ENCODE measurements around the gene IL17RA.
"Not testable (repeated sequence)": the region's sequence is repeated elsewhere in the genome, so short reads cannot be mapped to it uniquely, and the experiment has no call there.

IL17RA gene

DNA sequence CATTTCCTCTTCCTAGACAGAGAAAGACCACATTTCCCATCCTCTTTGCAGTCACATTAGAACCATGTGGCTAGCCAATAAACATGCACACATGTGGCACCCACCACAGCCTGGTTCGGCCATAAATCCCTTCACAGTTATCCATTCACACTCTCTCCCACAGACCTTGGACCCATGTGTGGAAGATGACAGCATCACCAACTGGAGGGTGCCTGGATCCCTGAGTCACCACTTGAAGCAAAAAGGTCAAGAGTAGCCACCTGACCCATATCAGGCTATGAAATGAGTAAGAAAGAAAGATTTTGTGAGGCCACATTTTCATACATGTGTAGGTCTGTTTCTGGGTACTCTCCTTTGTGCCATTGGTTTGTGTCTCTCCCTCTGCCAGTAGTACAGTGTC lies 45.4 kb downstream of the IL17RA start:
- no peak for DNase-seq

DNA sequence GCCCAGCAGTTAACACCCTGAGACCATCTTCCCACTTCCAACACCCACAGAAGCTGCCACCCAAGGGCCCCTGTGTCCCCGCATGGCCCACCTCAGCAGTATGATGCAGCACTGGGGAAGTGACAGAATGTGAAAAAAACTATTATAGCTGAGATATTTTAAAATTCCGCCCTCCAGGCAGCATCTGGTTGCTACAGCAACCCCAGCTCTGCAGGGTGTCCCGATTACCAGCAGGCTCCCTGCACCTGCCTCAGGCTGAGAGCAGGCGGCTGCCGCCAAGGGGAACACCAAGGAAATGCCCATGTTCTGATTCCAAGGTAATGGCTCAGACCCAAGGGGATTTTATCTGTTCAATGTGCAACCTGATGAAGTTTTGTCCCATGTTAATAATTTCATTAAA lies 46.9 kb downstream of the IL17RA start:
- no peak for DNase-seq

DNA sequence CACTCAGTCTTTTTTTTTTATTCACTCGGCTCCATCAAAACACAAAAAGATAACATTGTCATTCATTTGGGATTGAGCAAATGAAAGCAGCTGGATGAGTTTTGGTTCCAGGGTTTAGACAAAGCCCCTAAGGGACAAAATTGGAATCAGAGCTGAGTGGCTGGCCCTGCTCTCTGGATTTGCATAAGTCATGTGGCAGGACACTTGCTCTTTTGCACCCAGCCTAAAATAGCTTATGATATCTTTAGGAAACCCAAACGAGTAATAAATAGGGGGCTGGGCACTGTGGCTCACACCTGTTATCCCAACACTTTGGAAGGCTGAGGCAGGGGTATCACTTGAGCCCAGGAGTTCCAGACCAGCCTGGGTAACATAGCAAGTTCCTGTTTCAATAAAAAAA lies 47.3 kb downstream of the IL17RA start:
- no peak for DNase-seq

DNA sequence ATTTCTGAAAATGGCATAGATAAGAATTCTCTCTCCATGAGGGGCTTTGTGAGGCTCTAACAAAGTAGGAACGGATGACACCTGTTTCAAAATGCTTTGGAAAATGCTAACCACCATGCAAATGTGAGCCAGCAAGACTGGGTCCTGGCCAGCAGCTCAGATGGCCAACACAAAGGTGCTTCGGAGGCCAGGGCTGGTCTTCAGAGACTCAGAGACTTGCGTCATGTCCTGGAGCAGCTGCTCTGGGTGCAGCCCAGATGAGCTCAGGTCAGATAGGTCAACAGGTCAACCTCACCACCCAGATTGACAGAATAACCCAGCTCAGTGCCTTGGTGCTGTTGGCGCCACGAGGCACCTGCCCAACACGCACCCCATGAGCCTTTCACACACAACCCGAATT lies 48.3 kb downstream of the IL17RA start:
- DNase-seq = no peak

DNA sequence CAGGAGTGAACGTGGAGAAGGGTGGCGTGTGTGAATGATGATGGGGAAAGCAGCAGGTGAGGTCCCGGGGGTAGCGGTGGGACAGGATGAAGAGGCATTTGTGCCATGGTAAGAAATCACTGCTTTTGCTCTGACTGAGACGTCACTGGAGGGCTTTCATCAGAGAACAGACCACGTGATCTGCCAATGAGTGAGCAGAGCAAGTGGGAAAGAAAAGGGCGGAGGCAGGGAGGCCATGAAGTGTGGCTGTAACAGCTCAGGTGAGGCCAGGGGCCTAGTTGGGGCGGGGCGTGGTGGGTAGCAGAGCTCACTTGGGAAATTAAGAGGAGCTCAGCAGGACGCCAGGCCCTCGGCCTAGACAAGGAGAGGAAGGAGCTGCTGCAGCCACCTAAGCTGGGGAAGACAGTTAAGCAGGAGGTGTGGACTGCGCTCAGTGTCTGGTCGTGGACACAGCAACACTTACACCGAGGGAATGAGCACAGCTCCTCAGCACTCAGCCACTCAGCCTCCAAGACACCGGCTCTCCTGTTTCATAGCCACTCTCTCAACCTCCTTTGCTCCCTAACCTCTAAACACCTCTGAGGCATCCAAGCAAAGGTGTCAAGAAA lies 50.5 kb downstream of the IL17RA start:
- DNase-seq = no peak

DNA sequence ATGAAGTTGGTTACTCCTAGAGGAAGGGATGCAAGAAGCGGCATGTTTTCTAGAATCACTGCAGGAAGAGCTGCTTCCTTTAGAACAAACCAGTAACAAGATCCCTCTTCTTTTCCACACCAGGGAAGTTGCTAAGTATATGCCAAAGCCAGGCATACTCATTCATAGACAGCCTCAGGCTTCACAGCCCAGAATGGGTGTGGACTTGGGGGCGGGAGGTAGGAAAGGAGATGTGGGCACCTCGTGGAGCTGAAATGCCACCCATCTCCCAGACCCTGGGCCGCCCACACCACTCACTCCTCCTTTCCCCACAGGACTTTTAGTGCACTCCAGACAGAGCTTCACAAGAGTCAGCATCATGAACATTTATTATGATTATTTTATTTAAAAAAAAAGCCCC lies 52.4 kb downstream of the IL17RA start:
- no peak for DNase-seq

DNA sequence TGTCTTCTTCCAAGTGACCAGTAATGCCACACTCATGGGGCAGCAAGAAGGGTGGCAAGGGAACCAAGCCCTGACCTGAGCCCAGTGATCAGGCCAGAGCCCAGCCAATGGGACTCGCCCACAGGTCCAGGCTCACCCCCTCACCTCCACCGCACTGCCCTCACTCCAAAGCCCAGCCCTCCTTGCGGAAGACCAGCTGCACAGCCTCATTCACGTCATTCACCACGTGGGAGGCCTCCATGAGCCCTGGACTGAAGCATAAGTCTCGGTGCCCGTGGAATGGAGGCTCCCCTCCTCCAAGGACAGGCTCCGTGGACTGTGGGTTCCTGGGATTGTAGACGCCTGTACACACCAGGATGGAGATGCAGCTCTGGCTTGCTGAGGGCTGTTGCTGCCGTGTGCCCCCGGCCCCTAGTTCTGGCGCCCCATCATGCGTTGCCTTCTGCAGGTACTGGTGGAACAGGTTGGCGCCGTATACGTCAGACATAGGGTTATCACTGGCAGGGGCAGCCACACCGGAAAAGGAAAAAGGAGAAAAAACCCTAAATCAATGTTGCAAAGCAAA lies 53.1 kb downstream of the IL17RA start:
- no peak for DNase-seq

DNA sequence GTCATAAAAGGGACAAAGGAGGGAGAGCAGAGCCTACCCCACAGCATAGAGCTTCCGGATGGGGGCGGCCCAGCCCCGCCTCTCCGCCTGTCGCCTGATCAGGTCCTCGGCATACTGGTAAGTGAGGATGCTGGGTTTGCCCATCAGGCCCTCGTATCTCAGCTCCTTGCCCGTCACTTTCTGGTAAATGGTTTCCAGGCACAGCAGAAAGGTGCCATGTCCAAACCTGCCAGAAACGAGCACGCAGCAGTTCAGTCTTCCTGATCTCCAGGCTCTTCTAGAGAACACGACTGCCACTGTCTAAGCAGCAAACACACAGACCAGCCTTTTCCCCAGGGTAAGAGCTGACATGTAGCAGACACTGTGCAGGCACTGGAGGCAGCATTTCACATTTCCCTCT lies 53.7 kb downstream of the IL17RA start:
- DNase-seq = no peak

DNA sequence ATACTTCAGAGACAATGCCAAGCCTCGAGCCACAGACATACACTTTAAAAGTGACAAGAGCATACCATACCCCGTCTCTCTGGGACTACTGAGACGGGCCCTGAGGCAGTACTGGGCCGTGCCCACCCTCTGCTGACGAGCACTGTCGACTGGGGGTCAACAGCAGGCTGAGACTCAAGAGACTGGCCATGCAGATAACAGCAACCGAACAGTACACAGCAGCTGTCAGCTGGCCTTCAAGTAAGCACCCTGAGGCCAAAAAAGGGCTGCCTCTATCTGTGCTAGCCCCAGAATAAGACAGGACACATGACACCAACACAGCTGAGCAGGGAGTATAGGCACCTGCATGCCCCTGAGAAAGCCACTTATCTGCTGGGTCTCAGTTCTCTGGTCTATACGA lies 55.2 kb downstream of the IL17RA start:
- no peak for DNase-seq

DNA sequence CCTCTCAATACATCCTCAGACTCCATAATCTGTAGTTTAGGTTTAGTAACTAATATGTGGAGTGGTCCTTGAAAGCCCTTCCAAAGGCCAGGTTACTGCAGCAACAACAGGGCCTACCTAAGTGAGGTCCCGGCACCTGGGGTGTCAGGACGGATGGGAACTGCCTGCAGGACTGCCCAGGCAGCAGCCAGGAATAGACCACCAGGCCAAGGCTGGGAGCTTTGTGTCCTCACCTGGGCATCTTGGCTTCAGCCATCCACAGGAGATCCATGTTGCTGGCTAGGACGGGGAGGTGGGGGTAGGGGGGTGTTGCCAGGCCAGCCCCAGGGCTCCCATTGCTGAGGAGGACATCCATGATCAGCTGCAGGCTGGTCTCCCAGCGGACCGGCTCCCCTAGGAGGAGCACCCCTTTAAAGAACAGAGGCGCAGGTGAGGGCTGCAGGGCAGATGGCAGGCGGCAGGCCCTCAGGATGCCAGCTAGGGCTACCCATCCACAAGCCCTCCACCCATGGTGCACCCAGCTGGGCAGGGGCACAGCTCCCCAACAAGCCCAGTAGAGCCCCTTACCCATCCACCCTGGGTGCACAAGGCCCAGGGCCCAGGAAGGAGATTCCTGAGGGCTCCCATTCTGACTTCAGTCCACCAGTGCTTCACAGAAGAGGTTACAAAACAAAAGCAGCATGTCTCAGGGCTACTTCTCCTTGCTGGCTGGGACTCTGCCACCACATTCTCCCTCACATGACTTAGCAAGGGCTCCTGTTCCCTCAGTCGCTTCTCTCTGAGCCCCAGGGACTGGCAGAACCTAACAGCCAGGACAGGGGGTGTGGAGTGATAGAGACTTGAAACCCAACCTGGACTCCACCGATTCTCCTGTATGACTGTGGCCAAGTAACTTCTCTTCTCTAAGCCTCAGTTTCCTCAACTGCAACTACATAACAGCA lies 56.3 kb downstream of the IL17RA start:
- no peak for DNase-seq

DNA sequence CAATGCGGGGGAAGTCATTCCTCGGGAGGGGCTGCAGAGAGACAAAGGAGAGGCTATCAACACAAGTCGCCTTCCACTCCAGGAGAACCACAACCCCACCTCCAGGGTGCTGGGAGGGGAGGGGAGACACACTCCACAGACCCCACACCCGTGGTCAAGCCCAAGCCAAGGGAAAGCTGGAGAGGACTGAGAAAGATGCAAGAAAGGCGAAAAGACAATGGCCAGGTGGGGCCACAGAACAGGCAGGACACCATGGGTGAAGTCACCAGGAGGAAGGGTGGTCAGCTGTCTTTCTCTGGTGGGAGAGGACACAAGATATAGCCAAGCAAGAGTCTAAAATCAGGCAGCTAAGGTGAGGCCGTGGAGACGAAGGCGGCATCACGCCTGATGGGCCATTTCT lies 58.3 kb downstream of the IL17RA start:
- DNase-seq = no peak

DNA sequence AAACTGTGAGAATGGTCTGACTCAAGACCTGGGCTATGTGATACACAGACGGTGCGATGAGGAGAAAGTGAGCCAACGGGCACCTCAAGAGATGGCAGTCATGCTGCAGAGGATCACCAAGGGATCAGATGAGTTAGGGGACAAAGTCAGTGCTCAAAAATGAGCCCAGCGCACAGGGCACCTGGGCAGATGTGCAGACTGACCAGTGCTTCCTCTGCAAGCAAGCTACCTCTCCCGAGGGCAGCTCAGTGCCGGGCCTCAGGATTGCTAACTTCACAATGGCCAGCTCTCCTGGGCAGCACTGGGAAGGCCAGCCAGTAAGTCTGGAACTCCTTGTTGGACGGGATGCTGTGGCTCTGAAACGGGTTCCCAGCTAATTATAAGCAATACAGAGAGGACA lies 59.0 kb downstream of the IL17RA start:
- DNase-seq = no peak

DNA sequence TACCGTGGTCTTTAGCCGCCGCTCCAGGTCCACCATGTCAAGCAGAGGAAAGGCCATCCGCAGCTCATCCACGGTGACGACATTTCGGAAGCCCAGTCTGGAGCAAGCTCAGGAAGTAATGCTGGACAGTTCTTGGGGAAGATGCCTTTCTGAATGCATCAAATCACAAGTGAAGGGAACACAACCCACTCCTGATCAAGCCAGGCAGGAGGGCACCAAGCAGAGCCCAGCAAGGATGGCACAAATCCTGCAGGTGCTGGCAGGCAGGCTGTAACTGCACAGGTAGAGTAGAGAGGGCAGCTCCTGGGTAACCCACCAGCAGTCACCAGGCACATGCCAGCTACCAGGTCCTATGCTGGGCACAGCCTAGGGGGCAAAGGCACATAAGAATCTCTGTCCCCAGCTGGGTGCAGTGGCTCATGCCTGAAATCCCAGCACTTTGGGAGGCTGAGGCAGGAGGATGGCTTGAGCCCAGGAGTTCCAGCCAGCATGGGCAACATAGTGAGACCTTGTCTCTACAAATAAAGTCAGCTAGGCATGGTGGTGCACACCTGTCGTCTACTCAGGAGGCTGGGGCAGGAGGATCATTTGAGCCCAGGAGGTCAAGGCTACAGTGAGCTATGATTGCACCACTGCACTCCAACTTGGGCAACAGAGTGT lies 60.4 kb downstream of the IL17RA start:
- DNase-seq = no peak

DNA sequence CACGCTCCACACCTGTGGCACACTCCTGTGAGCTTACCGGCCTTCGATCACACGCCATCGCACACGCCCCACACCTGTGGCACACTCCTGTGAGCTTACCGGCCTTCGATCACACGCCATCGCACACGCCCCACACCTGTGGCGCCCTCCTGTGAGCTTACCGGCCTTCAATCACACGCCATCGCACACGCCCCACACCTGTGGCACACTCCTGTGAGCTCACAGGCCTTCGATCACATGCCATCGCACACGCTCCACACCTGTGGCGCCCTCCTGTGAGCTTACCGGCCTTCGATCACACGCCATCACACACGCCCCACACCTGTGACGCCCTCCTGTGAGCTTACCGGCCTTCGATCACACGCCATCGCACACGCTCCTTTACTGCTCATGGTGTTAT lies 62.7 kb downstream of the IL17RA start:
- DNase-seq = not testable (repeated sequence)

DNA sequence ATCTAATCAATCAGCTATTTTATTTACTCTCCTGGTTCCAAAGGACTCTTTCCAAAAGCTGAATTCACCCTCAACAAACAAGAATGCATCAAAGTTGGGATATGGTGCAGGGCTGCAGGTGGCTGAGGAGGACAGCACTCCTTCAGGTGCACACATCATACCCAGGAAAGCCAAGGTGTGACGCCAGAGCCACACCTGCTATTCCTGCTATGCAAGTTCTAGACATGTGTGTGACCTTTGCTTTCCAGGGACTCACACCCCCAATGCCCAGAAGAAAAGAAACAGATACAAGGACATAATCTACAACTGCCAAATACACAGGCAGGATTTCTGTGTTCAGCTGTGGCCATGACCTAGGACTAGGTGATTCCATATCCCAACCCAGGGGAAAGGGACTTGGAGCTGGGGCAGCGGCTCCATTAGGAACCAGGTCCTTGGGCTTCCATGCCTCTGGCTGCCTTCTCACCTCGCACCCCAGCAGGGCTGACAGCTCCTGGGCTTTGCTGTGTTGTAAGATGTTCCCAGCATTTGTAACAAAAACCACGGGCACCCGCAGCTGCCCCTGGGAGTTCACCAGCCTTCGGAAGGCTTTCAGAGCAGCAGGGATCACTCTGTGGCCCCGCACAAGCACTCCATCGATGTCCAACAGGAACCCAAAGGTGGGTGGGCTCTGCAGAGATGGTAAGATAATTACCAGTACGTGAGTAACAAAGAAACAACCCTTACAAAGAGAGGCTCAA lies 64.4 kb downstream of the IL17RA start:
- DNase-seq = no peak

DNA sequence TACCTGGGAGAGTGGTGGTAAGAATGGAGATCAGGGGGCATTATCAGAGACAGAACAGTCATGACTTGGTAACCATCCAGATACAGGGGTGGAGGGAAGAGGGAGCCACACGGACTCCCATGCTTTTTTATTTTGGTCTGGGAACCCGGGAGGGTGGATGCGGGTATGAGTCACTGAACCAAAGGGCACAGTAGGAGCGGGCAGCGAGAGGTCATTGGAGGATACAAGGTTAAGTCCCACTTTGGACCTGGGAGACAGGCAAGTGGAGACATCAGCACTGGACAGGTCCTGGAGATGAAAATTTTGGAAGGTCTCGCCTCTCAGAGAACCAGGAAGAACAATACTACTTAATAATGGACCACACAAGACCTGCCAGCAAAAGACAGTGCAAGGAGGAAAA lies 67.5 kb downstream of the IL17RA start:
- no peak for DNase-seq

DNA sequence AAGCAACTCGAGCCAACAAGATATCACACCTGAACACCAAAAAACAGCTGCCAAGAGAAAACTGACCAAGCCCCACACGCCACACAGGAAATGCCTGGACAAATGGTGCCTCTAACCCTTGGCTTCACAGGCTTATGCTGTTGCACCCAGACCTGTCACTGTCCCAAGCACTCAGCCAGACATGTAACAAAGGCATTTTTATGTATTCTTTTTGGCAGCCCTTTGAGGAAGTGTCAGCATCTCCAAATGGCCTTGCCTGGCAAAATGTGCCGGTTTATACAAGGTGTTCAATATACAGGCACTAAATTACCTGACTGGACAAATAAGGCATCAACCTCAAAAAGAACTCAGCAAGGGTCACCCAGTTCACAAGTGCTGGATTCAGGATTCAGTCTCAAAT lies 68.2 kb downstream of the IL17RA start:
- DNase-seq = no peak

DNA sequence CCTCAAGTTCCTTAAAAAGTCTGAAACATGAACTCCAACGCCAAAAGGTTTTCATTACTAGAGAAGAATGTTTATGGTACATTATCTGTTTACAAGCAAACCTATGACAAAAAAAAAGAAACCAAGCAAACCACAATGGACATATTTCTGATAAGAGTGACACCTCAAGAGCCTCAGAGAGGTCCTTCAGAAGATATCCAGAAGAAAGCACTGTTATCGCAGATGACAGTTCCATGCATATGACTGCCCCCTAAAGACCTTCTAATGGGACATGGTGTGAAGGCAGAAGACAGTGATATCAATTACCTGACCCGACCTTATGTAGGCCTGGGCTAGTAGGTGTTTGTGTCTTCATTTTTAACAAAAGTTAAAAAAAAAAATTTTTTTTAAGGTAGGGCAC lies 71.1 kb downstream of the IL17RA start:
- no peak for DNase-seq

DNA sequence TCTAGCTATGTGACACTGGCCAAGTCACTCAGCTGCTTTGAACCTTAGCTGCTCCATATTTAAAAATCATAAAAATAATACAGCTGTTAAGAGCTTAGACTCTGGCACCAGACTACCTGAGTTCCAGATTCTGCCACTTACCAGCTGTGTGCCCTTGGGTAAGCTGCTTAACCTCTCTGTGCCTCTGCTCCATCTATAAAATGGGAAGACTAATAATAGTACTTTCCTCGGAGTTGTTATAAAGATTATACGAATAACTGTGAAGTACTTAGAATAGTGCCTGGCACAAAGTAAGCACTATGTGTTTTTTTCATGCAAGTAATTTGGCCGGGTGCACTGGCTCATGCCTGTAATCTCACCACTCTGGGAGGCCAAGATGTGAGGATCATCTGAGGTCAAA lies 72.9 kb downstream of the IL17RA start:
- DNase-seq = no peak

DNA sequence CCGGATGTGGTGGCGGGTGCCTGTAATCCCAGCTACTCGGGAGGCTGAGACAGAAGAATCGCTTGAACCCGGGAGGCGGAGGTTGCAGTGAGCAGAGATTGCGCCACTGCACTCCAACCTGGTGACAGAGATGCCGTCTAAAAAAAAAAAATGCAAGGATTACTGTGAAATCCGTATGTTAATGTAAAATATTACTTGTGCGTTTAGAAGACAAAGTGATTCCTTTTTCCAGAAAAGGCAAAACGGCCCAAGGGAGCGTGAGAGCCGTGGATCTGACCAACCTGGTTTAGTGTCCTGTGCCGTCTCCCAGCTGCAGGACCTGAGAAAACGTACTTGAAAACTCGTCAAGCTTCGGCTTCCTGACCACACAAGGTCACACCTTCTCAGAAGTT lies 73.4 kb downstream of the IL17RA start:
- DNase-seq = no peak

DNA sequence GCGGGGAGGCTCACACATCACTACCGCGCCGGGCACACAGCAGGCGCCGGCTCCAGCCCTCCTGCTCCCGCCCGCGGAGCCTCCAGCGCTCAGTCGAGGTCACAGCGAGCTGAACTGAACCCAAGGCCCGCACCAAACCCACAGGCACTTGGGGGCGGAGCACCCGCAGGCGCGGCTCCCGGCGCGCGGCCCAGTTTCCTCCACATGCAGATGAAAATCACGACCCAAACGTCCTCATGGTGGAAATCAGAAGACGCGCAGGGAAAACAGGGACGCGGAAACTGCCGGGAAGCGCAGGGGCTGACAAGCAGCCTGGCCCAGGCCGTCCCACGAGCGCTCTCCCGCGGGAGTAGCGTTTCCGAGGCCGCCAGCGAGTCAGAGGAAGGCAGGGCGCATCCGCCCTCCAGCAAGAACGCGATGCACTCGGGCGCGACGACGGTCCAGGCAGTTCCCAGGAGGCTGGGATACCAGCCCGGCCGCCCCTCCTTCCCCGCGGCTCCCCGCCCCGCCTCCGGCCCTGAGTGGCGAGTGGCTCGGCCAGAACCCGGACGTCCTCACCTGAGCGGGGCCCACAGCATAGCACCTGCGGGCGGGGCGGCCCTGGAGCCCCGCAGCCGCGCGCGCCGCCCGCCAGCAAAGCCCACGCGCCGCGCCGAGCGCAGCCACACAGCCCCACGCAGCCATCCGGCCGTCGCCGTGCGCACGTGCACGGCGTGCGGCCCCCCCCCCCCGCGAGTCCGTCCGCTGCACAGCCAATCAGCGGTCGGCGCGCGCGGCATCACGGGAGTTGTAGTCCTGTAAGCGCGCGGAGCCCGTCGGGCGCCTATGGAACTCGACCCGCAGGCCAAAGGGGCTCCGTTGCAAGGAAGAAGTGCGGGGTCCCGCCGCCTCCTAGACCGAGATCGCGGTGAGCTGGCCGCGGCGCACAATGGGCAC lies 74.0 kb downstream of the IL17RA start, which contains the start of gene HDHD5:
HDHD5 (minus strand) TSS at position 710 of the 936 bp plus-strand sequence; CDS start at position 684, 26 bp downstream.
- DNase-seq = peak; percentile 90

DNA sequence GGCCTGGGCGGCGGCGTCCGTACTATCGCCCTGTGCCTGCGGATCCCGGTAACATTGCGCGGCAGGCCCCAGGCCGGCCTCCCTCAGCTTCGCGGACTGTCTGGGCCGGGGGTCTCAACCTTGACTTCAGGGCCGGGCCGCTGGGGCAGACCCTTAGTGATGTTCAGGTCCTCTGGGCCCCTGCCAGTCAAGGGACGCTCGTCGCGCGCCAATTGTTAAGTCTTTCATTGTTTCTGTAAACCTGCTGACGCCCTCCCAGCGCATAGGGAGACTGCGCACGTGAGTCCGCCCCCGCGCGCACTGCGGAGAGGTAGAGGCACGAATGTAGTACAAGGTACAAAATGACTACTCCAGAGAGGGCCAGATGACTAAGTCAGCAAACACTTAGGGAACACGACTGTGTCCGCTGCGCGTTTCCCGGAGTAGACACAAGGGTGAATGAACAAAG lies 74.7 kb downstream of the IL17RA start:
- peak; percentile 69 for DNase-seq

All from fibroblast of skin of right biceps (primary cell).